Fibroblast of villous mesenchyme (primary cell): ENCODE measurements around the gene LRRN1. TPM values are rescaled to one million over a fixed set of nuclear protein-coding genes. Genes with fewer than 3 reads are reported as not detected.

Experiments
- DNase-seq: peaks from one replicate; pipeline ENCODE4 v3.0.0-alpha.2; 2010; ENCODE audit warnings: low read depth
- H3K4me3 ChIP-seq: 2 replicates; pipeline ENCODE4 v1.5.1; 2011; ENCODE audit warnings: low read depth, mild to moderate bottlenecking, low read length
- total RNA-seq: library from RNA; depleted of rRNA; stranded (reverse); fragments of >200 nt; gene quantifications from 2 replicates; pipeline ENCODE4 v1.2.3, GENCODE V29; 2012
- TF ChIP-seq, protein P1 (sequence below): IDR thresholded peaks from 2 replicates; pipeline ENCODE4 v1.5.1; 2012; ENCODE audit warnings: low read depth, mild to moderate bottlenecking, low read length; ENCODE audit not compliant: insufficient read depth

Gene LRRN1
- total RNA-seq, 1 donor = under 0.01 TPM

DNA sequence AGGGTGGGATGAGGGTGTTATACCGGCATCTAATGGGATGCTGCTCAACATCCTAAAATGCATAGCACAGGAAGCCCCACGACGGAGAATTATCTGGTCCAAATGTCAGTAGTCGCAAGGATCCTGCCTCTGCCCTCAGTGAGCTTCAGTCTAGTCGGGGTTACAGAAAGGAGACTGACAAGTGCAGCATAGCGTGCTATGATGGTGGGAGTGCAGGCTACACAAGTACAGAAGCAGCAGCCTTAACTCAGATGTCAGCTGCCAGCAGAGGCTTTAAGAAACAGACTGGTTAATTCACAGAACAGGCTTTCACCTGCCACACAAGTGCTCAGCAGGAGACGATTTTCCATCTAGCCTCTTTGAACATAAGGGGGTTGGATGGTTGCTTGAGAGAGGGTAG is 6.9 kb downstream of the LRRN1 start:
- H3K4me3 ChIP-seq = no peak overlapping the region
- TF ChIP-seq, protein P1, sequence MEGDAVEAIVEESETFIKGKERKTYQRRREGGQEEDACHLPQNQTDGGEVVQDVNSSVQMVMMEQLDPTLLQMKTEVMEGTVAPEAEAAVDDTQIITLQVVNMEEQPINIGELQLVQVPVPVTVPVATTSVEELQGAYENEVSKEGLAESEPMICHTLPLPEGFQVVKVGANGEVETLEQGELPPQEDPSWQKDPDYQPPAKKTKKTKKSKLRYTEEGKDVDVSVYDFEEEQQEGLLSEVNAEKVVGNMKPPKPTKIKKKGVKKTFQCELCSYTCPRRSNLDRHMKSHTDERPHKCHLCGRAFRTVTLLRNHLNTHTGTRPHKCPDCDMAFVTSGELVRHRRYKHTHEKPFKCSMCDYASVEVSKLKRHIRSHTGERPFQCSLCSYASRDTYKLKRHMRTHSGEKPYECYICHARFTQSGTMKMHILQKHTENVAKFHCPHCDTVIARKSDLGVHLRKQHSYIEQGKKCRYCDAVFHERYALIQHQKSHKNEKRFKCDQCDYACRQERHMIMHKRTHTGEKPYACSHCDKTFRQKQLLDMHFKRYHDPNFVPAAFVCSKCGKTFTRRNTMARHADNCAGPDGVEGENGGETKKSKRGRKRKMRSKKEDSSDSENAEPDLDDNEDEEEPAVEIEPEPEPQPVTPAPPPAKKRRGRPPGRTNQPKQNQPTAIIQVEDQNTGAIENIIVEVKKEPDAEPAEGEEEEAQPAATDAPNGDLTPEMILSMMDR = no peak

DNA sequence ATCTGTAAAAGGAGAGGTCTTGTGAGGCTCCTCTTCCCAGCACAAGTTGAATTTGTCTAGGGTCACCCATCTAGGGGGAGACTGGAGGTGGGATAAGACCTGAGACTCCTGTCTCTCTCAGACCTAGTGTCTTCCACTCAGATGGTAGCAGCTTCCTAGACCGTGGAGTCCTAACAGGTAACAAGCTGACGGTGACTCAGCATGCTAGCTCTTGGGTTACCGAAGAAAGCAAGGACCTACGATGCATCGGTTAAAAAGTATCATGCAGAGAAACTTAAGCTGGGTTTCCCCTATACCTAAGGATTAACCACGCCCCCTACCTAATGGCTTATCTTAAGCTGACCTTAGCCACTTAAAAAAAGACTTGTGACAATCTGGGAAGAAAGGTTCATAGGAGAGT is 7.6 kb downstream of the LRRN1 start:
- no peak overlapping the region for H3K4me3 ChIP-seq
- TF ChIP-seq, protein P1 = no peak
- no peak for DNase-seq

More for the DNA sequence above, 6.9 kb downstream of the LRRN1 start:
- DNase-seq = no peak

DNA sequence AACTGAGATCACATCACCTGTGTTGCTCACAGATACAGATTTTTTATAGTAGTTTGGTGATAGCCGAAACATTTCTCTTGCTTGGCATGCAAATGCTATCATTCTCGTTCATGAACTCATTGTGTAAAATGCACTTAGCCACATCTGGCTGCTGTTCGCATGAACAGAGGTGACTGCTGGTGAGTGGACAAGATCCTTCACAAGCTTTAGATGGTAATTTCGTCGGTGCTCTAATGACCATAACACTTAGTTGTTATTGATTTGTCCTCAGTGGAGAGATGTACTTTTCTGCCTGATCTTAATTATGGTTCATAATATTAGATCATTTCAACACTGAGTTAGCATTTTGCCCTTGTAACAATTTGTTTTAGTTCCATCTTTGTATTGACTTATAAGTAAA is 13.8 kb downstream of the LRRN1 start:
- TF ChIP-seq, protein P1 = no peak
- H3K4me3 ChIP-seq = no peak overlapping the region
- no peak for DNase-seq

DNA sequence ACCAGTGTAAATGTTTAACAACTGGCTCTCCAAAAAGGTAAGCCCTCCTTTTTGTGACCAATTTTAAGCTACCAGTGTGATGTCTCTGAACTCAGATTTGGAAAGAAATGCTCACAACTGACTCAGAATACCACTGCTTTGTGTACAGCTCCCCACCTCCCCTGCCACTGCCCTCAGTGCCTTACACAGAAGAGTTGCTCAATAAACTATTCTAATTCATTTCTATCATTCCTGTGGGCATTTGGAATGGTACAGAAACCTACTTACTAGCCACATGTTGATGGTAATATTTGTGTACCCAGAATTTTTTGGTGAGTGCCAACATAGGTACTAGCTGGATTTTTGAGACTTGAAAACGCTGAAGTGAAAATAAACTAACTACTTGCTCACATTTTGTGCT is 16.0 kb downstream of the LRRN1 start:
- no peak for DNase-seq
- TF ChIP-seq, protein P1 = no peak
- no peak overlapping the region for H3K4me3 ChIP-seq

DNA sequence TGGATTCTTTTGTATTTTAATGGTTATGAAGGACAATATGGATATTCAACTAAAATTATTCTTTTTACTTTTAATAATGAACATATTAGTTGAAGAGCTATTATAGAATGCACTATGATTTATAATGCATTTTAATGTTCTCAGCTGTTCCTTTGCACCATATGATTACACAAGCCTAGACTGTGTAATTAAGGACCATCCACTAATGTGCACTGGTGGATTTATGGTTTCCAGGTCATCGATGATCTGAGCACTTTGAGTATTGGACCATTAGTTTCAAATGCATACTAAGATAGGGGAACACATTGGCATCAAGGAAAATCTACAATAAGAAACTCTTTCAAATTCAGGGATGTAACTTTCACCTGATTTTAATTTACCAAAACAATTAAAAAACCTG is 16.8 kb downstream of the LRRN1 start:
- DNase-seq = no peak
- TF ChIP-seq, protein P1 = no peak
- no peak overlapping the region for H3K4me3 ChIP-seq

DNA sequence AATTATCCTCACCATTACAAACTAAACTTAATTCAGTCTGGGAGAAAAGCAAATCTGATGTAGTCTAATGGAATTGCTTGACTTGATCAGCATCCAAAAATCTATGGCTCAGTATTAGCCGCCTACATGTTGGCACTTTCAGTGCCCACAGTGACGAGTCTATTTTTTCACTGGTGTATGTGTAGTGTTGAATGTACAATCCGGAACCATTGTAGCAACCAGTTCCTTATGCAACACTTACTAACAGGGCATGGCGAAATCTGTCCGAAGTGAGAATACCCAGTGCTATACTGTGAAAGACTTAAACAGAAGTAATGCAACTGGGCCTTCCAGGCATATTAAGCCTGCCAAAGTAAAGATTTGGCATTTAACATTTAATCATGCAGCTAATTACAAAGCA is 18.6 kb downstream of the LRRN1 start:
- DNase-seq = no peak
- H3K4me3 ChIP-seq = no peak overlapping the region
- TF ChIP-seq, protein P1 = no peak

DNA sequence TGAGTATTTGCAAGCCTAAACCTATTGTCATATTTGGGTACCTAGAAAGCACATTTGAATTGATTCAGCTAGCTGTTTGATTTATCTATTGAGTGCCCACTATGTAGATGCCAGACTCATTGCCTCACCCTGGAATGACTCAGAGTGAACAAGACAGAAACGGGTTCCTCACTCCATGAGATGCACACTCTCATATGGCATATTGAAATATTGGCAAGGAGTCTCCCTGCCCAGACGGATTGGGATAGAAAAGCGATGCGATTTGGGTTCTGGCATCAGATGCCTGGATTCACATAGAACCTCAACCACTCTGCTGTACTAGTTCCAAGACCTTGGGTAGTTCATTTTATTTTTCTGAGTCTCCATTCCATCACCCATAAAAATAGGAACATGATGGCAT is 22.5 kb downstream of the LRRN1 start:
- no peak for DNase-seq
- TF ChIP-seq, protein P1 = no peak
- H3K4me3 ChIP-seq = no peak overlapping the region
